Stimulated activated CD8-positive, alpha-beta memory T cell treated with anti-CD3 and anti-CD28 coated beads, Interleukin-12 subunit alpha, Interleukin-12 subunit beta, amount 100 ng/mL, for 1 hour (primary cell): ENCODE results near the gene IL1R2.
"Not testable (repeated sequence)": the region's sequence is repeated elsewhere in the genome, so short reads cannot be mapped to it uniquely, and the experiment has no call there.

Experiments used
- DNase-seq: peaks from one replicate; pipeline ENCODE4 v3.0.0-alpha.2; 2020; ENCODE audit warnings: low read depth

IL1R2 gene

GRCh38 chr2:102000012-102000411, 8.3 kb downstream of the IL1R2 start:
- DNase-seq = no peak

- no peak for DNase-seq
Observed at GRCh38 chr2:102000813-102001766, 9.3 kb downstream of the IL1R2 start.

GRCh38 chr2:102001767-102002142, 10.0 kb downstream of the IL1R2 start:
- no peak for DNase-seq

- no peak for DNase-seq
Observed at GRCh38 chr2:102002228-102002627, 10.5 kb downstream of the IL1R2 start.

GRCh38 chr2:102002909-102003308, 11.1 kb downstream of the IL1R2 start:
- DNase-seq = not testable (repeated sequence)

GRCh38 chr2:102003696-102004095, 11.9 kb downstream of the IL1R2 start:
- no peak for DNase-seq

- DNase-seq = no peak
Observed at GRCh38 chr2:102004581-102004980, 12.8 kb downstream of the IL1R2 start.

GRCh38 chr2:102005449-102005848, 13.7 kb downstream of the IL1R2 start:
- DNase-seq = no peak

GRCh38 chr2:102005989-102006885, 14.5 kb downstream of the IL1R2 start:
- no peak for DNase-seq

- DNase-seq = no peak
Observed at GRCh38 chr2:102006886-102007278, 15.1 kb downstream of the IL1R2 start.

GRCh38 chr2:102008490-102008889, 16.7 kb downstream of the IL1R2 start:
- no peak for DNase-seq

GRCh38 chr2:102009557-102009956, 17.8 kb downstream of the IL1R2 start:
- DNase-seq = no peak

GRCh38 chr2:102010902-102011301, 19.1 kb downstream of the IL1R2 start:
- no peak for DNase-seq

GRCh38 chr2:102012061-102012614, 20.4 kb downstream of the IL1R2 start:
- DNase-seq = no peak

- DNase-seq = no peak
Observed at GRCh38 chr2:102013206-102014040, 21.7 kb downstream of the IL1R2 start.

GRCh38 chr2:102014041-102014345, 22.2 kb downstream of the IL1R2 start:
- no peak for DNase-seq

GRCh38 chr2:102015399-102015798, 23.6 kb downstream of the IL1R2 start:
- no peak for DNase-seq

- no peak for DNase-seq
Observed at GRCh38 chr2:102016399-102016955, 24.7 kb downstream of the IL1R2 start.

GRCh38 chr2:102018823-102019445, 27.2 kb downstream of the IL1R2 start:
- no peak for DNase-seq

GRCh38 chr2:102020596-102021170, 28.9 kb downstream of the IL1R2 start:
- peak; percentile 70 for DNase-seq

GRCh38 chr2:102021779-102022178, 30.0 kb downstream of the IL1R2 start:
- no peak for DNase-seq
